Liver (tissue), 9 donors: ENCODE measurements around the gene RACGAP1. TPM values are rescaled to one million over a fixed set of nuclear protein-coding genes. Genes with fewer than 3 reads are reported as not detected.

Experiments used
- DNase-seq: peaks from one replicate; pipeline ENCODE4 v3.0.0-alpha.2; 2017; ENCODE audit warnings: low spot score
- H3K27ac ChIP-seq, 2 donors: one replicate each; pipeline ENCODE4 v1.7.0; 2013; ENCODE audit warnings: inconsistent platforms in 2 of 2, low read length in 2 of 2, control low read depth in 1 of 2, low read depth in 1 of 2, mild to moderate bottlenecking in 1 of 2
- H3K27me3 ChIP-seq, 4 donors: one replicate each; pipeline versions ENCODE4 v1.6.1 to v1.7.0; 2013; ENCODE audit warnings: low read length in 3 of 4, inconsistent platforms in 1 of 4, mild to moderate bottlenecking in 1 of 4, moderate library complexity in 1 of 4; ENCODE audit not compliant: control insufficient read depth in 4 of 4, insufficient read depth in 4 of 4
- H3K36me3 ChIP-seq, 4 donors: one replicate each; pipeline versions ENCODE4 v1.6.1 to v1.7.0; 2013; ENCODE audit warnings: low read length in 3 of 4, mild to moderate bottlenecking in 3 of 4, low read depth in 1 of 4, moderate library complexity in 1 of 4; ENCODE audit not compliant: control insufficient read depth in 4 of 4, insufficient read depth in 3 of 4
- H3K4me1 ChIP-seq, 4 donors: one replicate each; pipeline versions ENCODE4 v1.6.1 to v1.7.0; 2013; ENCODE audit warnings: low read length in 3 of 4, mild to moderate bottlenecking in 3 of 4, moderate library complexity in 1 of 4; ENCODE audit not compliant: control insufficient read depth in 4 of 4, insufficient read depth in 4 of 4
- H3K4me3 ChIP-seq, 3 donors: one replicate each; pipeline versions ENCODE4 v1.6.1 to v1.7.0; 2013; ENCODE audit warnings: low read length in 3 of 3, control low read depth in 1 of 3, low read depth in 1 of 3, mild to moderate bottlenecking in 1 of 3
- H3K9ac ChIP-seq, 2 donors: one replicate each; pipeline ENCODE4 v1.7.0; 2013; ENCODE audit warnings: low read length in 2 of 2, mild to moderate bottlenecking in 2 of 2, moderate library complexity in 2 of 2, control low read depth in 1 of 2, low read depth in 1 of 2
- H3K9me3 ChIP-seq, 4 donors: one replicate each; pipeline versions ENCODE4 v1.6.1 to v1.7.0; 2013; ENCODE audit warnings: low read length in 3 of 4; ENCODE audit not compliant: control insufficient read depth in 4 of 4
- EGR1 ChIP-seq, 2 donors: IDR thresholded peaks; 2 replicates each; pipeline ENCODE4 v1.6.1; 2016 to 2018; ENCODE audit warnings: antibody characterized with exemption in 2 of 2, low read depth in 2 of 2
- FOXA2 ChIP-seq: IDR thresholded peaks from 2 replicates; pipeline ENCODE4 v1.6.1; 2016; ENCODE audit warnings: antibody characterized with exemption
- GABPA ChIP-seq, 2 donors: IDR thresholded peaks in 1 of 2; conservative IDR thresholded peaks in 1 of 2; 2 replicates each; pipeline ENCODE4 v1.6.1; 2016; ENCODE audit warnings: antibody characterized with exemption in 2 of 2, mild to moderate bottlenecking in 1 of 2, moderate library complexity in 1 of 2
- HNF4A ChIP-seq, 2 donors: conservative IDR thresholded peaks; 2 replicates each; pipeline ENCODE4 v1.6.1; 2016; ENCODE audit warnings: antibody characterized with exemption in 2 of 2, mild to moderate bottlenecking in 2 of 2
- HNF4G ChIP-seq: IDR thresholded peaks from 2 replicates; pipeline ENCODE4 v1.6.1; 2016; ENCODE audit warnings: antibody characterized with exemption
- NR2F2 ChIP-seq: IDR thresholded peaks from 2 replicates; pipeline ENCODE4 v1.6.1; 2016; ENCODE audit warnings: antibody characterized with exemption
- WGBS: extraction: QIAGEN DNeasy Blood & Tissue Kit; methylation state at CpG from one replicate; pipeline ENCODE4 v1.1.7; 2013; 5-methylcytosine and 5-hydroxymethylcytosine counted together
- polyA plus RNA-seq, 2 donors: library from polyadenylated mRNA; stranded (reverse) in 1 of 2; unstranded in 1 of 2; fragments of 200-250 nt in 1 of 2; fragments of >200 nt in 1 of 2; fragmentation: Nextera tagmentation in 1 of 2; extraction: Ambion mirVana in 1 of 2; gene quantifications; one replicate each; pipeline versions ENCODE4 v1.2.1 to v1.2.3, GENCODE V29; 2013 to 2015
- total RNA-seq, 2 donors: library from RNA; depleted of rRNA; stranded (reverse); fragments of >200 nt; gene quantifications; one replicate each; pipeline ENCODE4 v1.2.3, GENCODE V29; 2014
- TF ChIP-seq, protein P1 (sequence below): IDR thresholded peaks from 2 replicates; pipeline ENCODE4 v1.6.1; 2016; ENCODE audit warnings: antibody characterized with exemption, mild to moderate bottlenecking
- TF ChIP-seq, protein P2 (sequence below): IDR thresholded peaks from 2 replicates; pipeline ENCODE4 v1.6.1; 2016; ENCODE audit warnings: antibody characterized with exemption
- TF ChIP-seq, protein P3 (sequence below): fragments of 150-350 bp; IDR thresholded peaks from 2 replicates; pipeline ENCODE4 v1.5.1; 2017; ENCODE audit warnings: improper control_type of control experiment, low read depth, low read length; ENCODE audit not compliant: missing input control
- TF ChIP-seq, protein P4 (sequence below): IDR thresholded peaks from 2 replicates; pipeline ENCODE4 v1.6.1; 2016; ENCODE audit warnings: antibody characterized with exemption
- donor health status: healthy.
- donor health status: healthy.
- donor health status: healthy.
- donor health status: healthy.
- donor health status: healthy.

The RACGAP1 gene
- total and polyA plus RNA-seq, 4 donors: 1.0 to 38.3 (median 2.9) TPM

DNA sequence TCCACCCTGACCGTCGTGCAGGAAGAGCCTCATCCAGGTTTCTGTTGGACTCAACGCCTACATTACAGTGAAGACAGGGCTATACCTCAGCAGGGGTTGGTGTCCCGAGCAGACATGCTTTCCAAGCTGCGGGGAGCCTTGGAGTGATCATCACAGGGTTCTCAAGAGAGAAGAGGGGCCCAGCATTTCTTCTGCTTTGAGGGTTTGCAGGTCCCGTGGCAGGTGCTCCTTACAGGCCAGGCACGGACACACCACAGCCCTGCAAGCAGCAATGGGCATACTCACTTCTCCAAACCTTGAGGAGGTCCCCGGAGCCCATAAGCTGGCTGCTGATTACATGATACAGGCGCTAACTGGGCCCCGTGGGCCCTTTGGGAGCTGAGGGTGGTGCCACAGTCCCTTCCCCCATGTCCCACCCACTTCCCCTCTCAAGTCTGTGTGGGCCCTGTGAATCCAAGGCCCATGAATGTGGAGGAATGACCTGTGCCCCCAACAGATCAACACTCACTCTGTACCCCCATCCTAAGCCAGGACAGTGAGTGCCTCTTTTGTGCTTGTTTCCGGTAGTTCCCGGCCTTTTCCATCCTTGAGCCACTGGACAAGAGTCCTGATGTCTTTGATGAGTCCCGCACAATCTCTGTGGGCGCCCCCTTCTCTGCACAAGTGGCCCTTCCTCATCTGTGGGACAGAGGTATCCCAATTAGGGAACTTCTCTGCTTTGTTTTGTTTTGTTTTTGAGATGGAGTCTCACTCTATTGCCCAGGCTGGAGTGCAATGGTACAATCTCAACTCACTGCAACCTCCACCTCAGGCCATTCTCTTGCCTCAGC is 73.7 kb downstream of the RACGAP1 start:
- Histone ChIP-seq H3K9me3 (no peaks in the 10 kb centered on the region), H3K27me3 (peaks cover 0 to 2% (median 0%) of the 10 kb centered on the region in 4 donors), H3K36me3 (no peaks in the 10 kb centered on the region), H3K4me1 (peaks cover 0 to 6% (median 4%) of the 10 kb centered on the region in 4 donors), H3K27ac (no peak overlapping the region), H3K4me3 (no peak overlapping the region), H3K9ac (no peak overlapping the region)
- no peak for DNase-seq
- TF ChIP-seq, protein P1, sequence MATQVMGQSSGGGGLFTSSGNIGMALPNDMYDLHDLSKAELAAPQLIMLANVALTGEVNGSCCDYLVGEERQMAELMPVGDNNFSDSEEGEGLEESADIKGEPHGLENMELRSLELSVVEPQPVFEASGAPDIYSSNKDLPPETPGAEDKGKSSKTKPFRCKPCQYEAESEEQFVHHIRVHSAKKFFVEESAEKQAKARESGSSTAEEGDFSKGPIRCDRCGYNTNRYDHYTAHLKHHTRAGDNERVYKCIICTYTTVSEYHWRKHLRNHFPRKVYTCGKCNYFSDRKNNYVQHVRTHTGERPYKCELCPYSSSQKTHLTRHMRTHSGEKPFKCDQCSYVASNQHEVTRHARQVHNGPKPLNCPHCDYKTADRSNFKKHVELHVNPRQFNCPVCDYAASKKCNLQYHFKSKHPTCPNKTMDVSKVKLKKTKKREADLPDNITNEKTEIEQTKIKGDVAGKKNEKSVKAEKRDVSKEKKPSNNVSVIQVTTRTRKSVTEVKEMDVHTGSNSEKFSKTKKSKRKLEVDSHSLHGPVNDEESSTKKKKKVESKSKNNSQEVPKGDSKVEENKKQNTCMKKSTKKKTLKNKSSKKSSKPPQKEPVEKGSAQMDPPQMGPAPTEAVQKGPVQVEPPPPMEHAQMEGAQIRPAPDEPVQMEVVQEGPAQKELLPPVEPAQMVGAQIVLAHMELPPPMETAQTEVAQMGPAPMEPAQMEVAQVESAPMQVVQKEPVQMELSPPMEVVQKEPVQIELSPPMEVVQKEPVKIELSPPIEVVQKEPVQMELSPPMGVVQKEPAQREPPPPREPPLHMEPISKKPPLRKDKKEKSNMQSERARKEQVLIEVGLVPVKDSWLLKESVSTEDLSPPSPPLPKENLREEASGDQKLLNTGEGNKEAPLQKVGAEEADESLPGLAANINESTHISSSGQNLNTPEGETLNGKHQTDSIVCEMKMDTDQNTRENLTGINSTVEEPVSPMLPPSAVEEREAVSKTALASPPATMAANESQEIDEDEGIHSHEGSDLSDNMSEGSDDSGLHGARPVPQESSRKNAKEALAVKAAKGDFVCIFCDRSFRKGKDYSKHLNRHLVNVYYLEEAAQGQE: no peak
- TF ChIP-seq HNF4A (conservative IDR thresholded peaks at IDR 0.05) (no peak), HNF4G (no peak), FOXA2 (no peak), NR2F2 (no peak), GABPA (IDR thresholded peaks at IDR 0.05 in 1 of 2, conservative IDR thresholded peaks at IDR 0.05 in 1 of 2) (no peak), EGR1 (IDR thresholded peaks at IDR 0.05; ENCODE audit: low read depth in 2 of 2) (no peak)
- TF ChIP-seq, protein P2, sequence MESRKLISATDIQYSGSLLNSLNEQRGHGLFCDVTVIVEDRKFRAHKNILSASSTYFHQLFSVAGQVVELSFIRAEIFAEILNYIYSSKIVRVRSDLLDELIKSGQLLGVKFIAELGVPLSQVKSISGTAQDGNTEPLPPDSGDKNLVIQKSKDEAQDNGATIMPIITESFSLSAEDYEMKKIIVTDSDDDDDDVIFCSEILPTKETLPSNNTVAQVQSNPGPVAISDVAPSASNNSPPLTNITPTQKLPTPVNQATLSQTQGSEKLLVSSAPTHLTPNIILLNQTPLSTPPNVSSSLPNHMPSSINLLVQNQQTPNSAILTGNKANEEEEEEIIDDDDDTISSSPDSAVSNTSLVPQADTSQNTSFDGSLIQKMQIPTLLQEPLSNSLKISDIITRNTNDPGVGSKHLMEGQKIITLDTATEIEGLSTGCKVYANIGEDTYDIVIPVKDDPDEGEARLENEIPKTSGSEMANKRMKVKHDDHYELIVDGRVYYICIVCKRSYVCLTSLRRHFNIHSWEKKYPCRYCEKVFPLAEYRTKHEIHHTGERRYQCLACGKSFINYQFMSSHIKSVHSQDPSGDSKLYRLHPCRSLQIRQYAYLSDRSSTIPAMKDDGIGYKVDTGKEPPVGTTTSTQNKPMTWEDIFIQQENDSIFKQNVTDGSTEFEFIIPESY: no peak
- TF ChIP-seq, protein P3, sequence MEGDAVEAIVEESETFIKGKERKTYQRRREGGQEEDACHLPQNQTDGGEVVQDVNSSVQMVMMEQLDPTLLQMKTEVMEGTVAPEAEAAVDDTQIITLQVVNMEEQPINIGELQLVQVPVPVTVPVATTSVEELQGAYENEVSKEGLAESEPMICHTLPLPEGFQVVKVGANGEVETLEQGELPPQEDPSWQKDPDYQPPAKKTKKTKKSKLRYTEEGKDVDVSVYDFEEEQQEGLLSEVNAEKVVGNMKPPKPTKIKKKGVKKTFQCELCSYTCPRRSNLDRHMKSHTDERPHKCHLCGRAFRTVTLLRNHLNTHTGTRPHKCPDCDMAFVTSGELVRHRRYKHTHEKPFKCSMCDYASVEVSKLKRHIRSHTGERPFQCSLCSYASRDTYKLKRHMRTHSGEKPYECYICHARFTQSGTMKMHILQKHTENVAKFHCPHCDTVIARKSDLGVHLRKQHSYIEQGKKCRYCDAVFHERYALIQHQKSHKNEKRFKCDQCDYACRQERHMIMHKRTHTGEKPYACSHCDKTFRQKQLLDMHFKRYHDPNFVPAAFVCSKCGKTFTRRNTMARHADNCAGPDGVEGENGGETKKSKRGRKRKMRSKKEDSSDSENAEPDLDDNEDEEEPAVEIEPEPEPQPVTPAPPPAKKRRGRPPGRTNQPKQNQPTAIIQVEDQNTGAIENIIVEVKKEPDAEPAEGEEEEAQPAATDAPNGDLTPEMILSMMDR: no peak
- 88% methylated on average over 14 of the region's 14 CpGs for WGBS

DNA sequence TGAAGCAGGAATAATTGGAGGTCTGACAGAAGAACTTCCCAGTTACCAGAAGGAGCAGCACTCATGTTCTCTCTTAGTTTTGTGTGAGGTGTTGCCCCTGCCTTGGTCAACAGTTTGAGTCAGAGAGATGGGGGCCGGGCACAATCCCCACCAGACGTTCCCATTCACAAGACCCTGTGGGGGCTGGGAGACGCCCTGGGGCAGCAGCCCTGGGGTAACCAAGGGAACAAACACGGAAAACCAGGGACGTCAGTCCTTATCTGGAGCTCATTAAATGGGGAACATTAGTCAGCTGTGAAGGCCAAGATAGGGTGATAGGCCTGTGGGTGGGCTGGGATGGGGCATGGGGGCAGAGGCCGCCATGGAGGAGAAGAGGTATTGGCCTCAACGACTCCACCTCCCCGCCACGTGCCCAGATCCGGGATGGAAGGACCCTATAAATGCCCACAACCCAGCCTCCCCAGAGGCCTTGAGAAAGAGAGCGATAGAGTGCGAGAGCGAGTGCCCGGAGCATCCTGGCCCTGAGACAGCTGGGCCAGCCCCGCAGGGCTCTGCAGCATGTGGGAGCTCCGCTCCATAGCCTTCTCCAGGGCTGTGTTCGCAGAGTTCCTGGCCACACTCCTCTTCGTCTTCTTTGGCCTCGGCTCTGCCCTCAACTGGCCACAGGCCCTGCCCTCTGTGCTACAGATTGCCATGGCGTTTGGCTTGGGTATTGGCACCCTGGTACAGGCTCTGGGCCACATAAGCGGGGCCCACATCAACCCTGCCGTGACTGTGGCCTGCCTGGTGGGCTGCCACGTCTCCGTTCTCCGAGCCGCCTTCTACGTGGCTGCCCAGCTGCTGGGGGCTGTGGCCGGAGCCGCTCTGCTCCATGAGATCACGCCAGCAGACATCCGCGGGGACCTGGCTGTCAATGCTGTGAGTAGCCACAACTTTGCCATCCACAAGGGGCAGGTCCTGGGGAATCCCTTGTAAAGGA is 74.7 kb downstream of the RACGAP1 start, which contains the start of gene AQP2:
AQP2 (plus strand) TSS at position 465 of the 979 bp plus-strand sequence; CDS start at position 559, 94 bp downstream.
- Histone ChIP-seq H3K36me3 (no peaks in the 10 kb centered on the region), H3K4me3 (no peak within 1 kb of the TSS), H3K9ac (no peak within 1 kb of the TSS), H3K27ac (no peak within 1 kb of the TSS), H3K27me3 (peaks cover 0 to 2% (median 0%) of the 10 kb centered on the region in 4 donors), H3K9me3 (no peaks in the 10 kb centered on the region), H3K4me1 (peaks cover 0 to 6% (median 4%) of the 10 kb centered on the region in 4 donors)
- TF ChIP-seq, protein P4, sequence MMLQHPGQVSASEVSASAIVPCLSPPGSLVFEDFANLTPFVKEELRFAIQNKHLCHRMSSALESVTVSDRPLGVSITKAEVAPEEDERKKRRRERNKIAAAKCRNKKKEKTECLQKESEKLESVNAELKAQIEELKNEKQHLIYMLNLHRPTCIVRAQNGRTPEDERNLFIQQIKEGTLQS: no peak
- no peak for DNase-seq
- 91% methylated on average over 32 of the region's 32 CpGs for WGBS
